VCaP (cell line): ENCODE results near the gene SLC5A9.
"Not testable (repeated sequence)": the region's sequence is repeated elsewhere in the genome, so short reads cannot be mapped to it uniquely, and the experiment has no call there.

Source experiments
- H3K27ac ChIP-seq: fragments of 450-650 bp; 2 replicates; pipeline ENCODE4 v1.5.1; 2017
- CTCF ChIP-seq: fragments of 450-650 bp; conservative IDR thresholded peaks from 2 replicates; pipeline ENCODE4 v1.5.1; 2017; ENCODE audit warnings: mild to moderate bottlenecking, moderate library complexity

The SLC5A9 gene

GRCh38 chr1:48258106-48258505 lies 35.6 kb downstream of the SLC5A9 start:
- no peak overlapping the region for H3K27ac ChIP-seq
- no peak for TF ChIP-seq CTCF

- TF ChIP-seq CTCF, result no peak
- no peak overlapping the region for H3K27ac ChIP-seq
Observed at GRCh38 chr1:48261881-48262400, 39.4 kb downstream of the SLC5A9 start.

GRCh38 chr1:48263041-48263440 lies 40.5 kb downstream of the SLC5A9 start:
- TF ChIP-seq CTCF, result no peak
- H3K27ac ChIP-seq, result no peak overlapping the region

- no peak overlapping the region for H3K27ac ChIP-seq
- no peak for TF ChIP-seq CTCF
Observed at GRCh38 chr1:48266576-48266975, 44.1 kb downstream of the SLC5A9 start.

GRCh38 chr1:48277437-48277836 lies 54.9 kb downstream of the SLC5A9 start:
- H3K27ac ChIP-seq, result not testable (repeated sequence)

GRCh38 chr1:48282329-48282728 lies 59.8 kb downstream of the SLC5A9 start:
- not testable (repeated sequence) for H3K27ac ChIP-seq

- not testable (repeated sequence) for H3K27ac ChIP-seq
Observed at GRCh38 chr1:48284696-48285420, 62.3 kb downstream of the SLC5A9 start.

- H3K27ac ChIP-seq, result no peak overlapping the region
- TF ChIP-seq CTCF, result no peak
Observed at GRCh38 chr1:48285525-48285924, 63.0 kb downstream of the SLC5A9 start.

GRCh38 chr1:48291421-48291820 lies 68.9 kb downstream of the SLC5A9 start:
- no peak overlapping the region for H3K27ac ChIP-seq
- TF ChIP-seq CTCF, result no peak
